ENCODE data around the gene NECAB3. TPM values are rescaled to one million over a fixed set of nuclear protein-coding genes. Genes with fewer than 3 reads are reported as not detected.
A peak's percentile ranks its signal among the peaks of the same experiment; 100 is the strongest.

NECAB3 gene
- total RNA-seq, 4 donors from 2014 or later = 34.1 to 43.4 (median 39.9) TPM

DNA sequence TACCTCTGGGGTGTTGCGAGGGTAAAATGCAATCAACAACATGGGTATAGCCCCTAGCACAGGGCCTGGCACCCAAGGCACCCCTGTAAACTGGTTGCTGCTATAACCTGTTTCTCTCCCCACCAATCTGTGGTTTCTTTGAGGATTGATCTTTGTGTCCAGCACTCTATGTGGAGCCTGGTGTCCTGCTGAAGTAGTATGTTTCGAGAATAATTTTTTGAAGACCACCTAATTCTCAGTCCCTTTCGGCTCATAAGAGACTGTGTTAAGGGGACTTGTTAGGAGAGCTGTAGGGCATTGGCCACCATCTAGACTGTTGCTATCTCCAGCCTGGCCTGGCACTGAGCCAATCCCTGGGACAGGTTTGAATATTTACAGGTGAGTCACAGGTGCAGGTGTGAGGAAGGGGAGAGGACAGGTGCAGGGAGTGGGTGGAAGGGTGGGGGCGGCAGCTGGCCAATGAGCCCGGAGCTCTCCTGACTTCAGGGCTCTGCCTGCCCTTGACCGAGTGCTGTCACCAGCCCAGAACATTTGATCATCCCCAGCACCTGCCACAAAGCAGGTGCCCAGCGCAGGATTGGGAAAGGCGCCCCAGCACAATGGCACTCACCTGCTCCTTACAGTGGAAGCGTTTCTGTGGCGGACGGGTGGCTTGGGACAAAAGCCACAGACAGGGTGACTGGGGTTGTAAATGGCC lies 20.2 kb downstream of the NECAB3 start:
- peaks cover 17 to 20% (median 20%) of the 10 kb centered on the region in 4 donors for H3K4me1 ChIP-seq
- DNase-seq (ENCODE audit: extremely low spot score) = no peak

DNA sequence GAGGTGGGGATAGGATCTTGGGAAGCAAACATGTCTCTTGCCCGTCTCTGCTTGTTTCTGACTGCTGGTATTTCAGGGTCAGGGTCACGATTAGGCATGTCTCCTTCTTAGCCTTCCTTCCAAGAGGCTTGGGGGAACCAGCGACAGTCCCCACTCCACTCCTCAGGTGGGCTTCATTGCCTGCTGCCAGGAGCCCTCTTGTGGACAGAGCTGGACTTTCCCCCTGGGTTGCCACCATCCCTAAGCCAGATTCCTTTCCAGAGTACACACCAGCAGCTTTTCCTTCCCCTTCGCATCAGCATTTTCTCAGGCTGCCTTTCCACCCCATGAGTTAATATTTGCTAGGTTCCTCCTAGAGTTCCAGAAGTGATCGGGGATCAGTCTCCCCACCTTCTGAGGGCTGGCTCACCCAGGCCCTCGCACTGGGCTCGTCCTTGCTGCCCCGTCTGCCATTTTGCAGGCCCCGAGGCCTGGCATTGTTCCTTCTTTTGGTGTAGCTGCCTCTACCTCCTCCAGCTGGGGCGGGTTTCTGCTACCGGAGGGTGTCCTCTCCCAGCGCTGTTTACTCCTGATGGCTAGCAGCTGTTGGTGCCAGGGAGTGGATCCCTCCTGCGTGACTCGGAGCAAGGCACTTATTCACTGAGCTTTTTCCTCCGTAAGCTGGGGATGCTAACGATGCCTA lies 20.9 kb downstream of the NECAB3 start:
- DNase-seq (ENCODE audit: extremely low spot score) = no peak
- H3K27ac ChIP-seq (replicated peaks in 1 of 4) = no peak overlapping the region
- H3K4me1 ChIP-seq = peaks cover 17 to 27% (median 25%) of the 10 kb centered on the region in 4 donors
- intact Hi-C loops (cut with DNase I) = loop anchor here (5.0 kb wide), 1 partner anchor 196 kb away; no protein-coding TSS in a partner anchor
- peaks cover 12 to 24% (median 18%) of the 10 kb centered on the region in 4 donors for H3K36me3 ChIP-seq
- H3K27me3 ChIP-seq = no peaks in the 10 kb centered on the region
- no peaks in the 10 kb centered on the region for H3K9me3 ChIP-seq
- peak overlapping the region; percentile 23 to 37 (median 27) for H3K4me3 ChIP-seq
- TF ChIP-seq EP300 (IDR thresholded peaks at IDR 0.05) = no peak
- TF ChIP-seq, protein P1, sequence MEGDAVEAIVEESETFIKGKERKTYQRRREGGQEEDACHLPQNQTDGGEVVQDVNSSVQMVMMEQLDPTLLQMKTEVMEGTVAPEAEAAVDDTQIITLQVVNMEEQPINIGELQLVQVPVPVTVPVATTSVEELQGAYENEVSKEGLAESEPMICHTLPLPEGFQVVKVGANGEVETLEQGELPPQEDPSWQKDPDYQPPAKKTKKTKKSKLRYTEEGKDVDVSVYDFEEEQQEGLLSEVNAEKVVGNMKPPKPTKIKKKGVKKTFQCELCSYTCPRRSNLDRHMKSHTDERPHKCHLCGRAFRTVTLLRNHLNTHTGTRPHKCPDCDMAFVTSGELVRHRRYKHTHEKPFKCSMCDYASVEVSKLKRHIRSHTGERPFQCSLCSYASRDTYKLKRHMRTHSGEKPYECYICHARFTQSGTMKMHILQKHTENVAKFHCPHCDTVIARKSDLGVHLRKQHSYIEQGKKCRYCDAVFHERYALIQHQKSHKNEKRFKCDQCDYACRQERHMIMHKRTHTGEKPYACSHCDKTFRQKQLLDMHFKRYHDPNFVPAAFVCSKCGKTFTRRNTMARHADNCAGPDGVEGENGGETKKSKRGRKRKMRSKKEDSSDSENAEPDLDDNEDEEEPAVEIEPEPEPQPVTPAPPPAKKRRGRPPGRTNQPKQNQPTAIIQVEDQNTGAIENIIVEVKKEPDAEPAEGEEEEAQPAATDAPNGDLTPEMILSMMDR (IDR thresholded peaks at IDR 0.05) = peak; percentile 76 to 85 (median 79)
- peak; percentile 52 to 59 for TF ChIP-seq POLR2AphosphoS5 (IDR thresholded peaks at IDR 0.05)
- no peak for TF ChIP-seq POLR2A (IDR thresholded peaks at IDR 0.05; ENCODE audit: low read depth)
- WGBS = 36% methylated on average over 16 of the region's 16 CpGs

More for the DNA sequence above, 20.2 kb downstream of the NECAB3 start:
- H3K27ac ChIP-seq (replicated peaks in 1 of 4) = no peak overlapping the region
- intact Hi-C loops (cut with DNase I) = loop anchor here (5.0 kb wide), 1 partner anchor 197 kb away; no protein-coding TSS in a partner anchor
- H3K9me3 ChIP-seq = no peaks in the 10 kb centered on the region
- WGBS = 89% methylated on average over 4 of the region's 11 CpGs
- H3K36me3 ChIP-seq = peaks cover 12 to 30% (median 25%) of the 10 kb centered on the region in 4 donors
- H3K4me3 ChIP-seq = peak overlapping the region in 1 of 4 donors; percentile 28
- H3K27me3 ChIP-seq = no peaks in the 10 kb centered on the region
- TF ChIP-seq EP300 (IDR thresholded peaks at IDR 0.05) (no peak), POLR2A (IDR thresholded peaks at IDR 0.05; ENCODE audit: low read depth) (no peak), POLR2AphosphoS5 (IDR thresholded peaks at IDR 0.05) (no peak)
- TF ChIP-seq, protein P1 (IDR thresholded peaks at IDR 0.05) = no peak

DNA sequence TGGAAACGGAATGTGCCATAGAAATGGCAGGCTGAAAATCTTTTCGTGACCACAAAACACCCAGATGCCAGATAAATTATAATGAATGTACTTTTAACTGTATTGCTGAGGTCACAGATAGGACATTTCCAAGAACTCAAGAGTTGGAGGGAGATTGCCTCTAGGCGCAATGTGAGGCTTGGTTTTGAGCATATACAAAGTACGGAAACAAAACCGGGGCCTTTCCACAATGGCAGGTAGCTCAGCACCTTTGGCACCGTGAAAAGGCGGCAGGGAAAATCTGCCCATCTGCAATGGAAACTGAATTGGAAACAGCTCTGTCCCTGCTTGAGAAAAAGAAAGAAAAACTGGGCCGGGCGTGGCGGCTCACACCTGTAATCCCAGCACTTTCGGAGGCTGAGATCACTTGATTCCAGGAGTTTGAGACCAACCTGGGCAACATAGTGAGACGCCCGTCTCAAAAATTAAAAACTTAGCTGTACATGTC lies 22.6 kb downstream of the NECAB3 start:
- WGBS = 85% methylated on average over 10 of the region's 13 CpGs
- intact Hi-C loops (cut with DNase I) = loop anchor here (5.0 kb wide), 1 partner anchor 194 kb away; no protein-coding TSS in a partner anchor
- H3K9me3 ChIP-seq = no peaks in the 10 kb centered on the region
- TF ChIP-seq EP300 (IDR thresholded peaks at IDR 0.05) = no peak
- TF ChIP-seq, protein P1 (IDR thresholded peaks at IDR 0.05) = no peak
- TF ChIP-seq POLR2A (IDR thresholded peaks at IDR 0.05; ENCODE audit: low read depth) = no peak
- no peak for TF ChIP-seq POLR2AphosphoS5 (IDR thresholded peaks at IDR 0.05)
- H3K4me3 ChIP-seq = no peak overlapping the region
- no peak overlapping the region for H3K27ac ChIP-seq (replicated peaks in 1 of 4)
- H3K4me1 ChIP-seq = peaks cover 25 to 42% (median 39%) of the 10 kb centered on the region in 4 donors
- peaks cover 0 to 6% (median 1%) of the 10 kb centered on the region in 4 donors for H3K36me3 ChIP-seq
- H3K27me3 ChIP-seq = no peaks in the 10 kb centered on the region
- DNase-seq (ENCODE audit: extremely low spot score) = no peak

DNA sequence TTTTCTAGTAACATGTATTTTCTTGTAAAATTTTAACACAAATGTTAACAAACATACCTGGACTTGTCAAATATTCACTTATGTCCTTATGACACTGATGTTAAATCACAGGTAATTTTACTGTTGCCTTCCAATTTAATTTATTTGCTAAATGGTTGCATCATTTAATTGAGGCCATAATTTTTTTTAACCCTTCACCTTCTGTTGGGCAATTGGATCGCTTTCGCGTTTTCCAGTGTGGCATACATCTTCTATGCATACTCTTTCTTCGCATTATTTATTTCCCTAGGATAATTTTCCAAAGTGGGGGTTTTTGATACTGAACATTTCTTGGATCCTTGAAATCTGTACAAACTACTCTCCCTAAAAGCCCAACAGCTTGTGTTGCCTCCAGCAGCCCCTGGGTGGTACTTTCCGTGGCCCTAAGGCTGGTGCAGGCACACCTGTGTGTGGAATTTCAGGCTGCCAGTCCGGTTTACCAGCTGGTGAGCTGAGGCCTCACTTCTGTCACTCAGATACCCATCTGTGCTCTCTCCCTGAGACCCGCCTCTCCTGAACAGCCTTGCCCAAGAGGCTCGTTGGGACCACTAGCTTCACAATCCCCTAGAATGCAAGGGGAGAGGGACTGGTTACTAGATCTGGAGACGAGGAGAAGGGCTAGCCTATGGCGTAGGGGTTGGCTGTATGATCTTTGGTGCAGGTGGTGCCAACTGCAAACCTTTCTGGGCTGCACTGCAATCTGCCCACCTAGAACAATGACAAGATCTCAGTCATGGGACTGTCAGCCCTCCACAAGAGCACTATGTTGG lies 23.3 kb downstream of the NECAB3 start:
- H3K4me3 ChIP-seq = no peak overlapping the region
- no peak overlapping the region for H3K27ac ChIP-seq (replicated peaks in 1 of 4)
- TF ChIP-seq EP300 (IDR thresholded peaks at IDR 0.05) = no peak
- TF ChIP-seq, protein P1 (IDR thresholded peaks at IDR 0.05) = no peak
- TF ChIP-seq POLR2A (IDR thresholded peaks at IDR 0.05; ENCODE audit: low read depth) = no peak
- TF ChIP-seq POLR2AphosphoS5 (IDR thresholded peaks at IDR 0.05) = no peak
- no peaks in the 10 kb centered on the region for H3K27me3 ChIP-seq
- DNase-seq (ENCODE audit: extremely low spot score) = no peak
- WGBS = 92% methylated on average over 10 of the region's 10 CpGs
- intact Hi-C loops (cut with DNase I) = loop anchor here (5.0 kb wide), 1 partner anchor 194 kb away; no protein-coding TSS in a partner anchor
- peaks cover 0 to 3% (median 0%) of the 10 kb centered on the region in 4 donors for H3K36me3 ChIP-seq
- H3K4me1 ChIP-seq = peaks cover 25 to 42% (median 39%) of the 10 kb centered on the region in 4 donors
- no peaks in the 10 kb centered on the region for H3K9me3 ChIP-seq
